GM21447 (cell line): ENCODE measurements around the gene DUSP5.
"Not testable (repeated sequence)": the region's sequence is repeated elsewhere in the genome, so short reads cannot be mapped to it uniquely, and the experiment has no call there.

Experiments used
- ATAC-seq: cut with Tn5 transposase; IDR thresholded peaks from one replicate; pipeline ENCODE4 v1.9.1; 2021; ENCODE audit not compliant: unreplicated experiment

DUSP5 gene, protein sequence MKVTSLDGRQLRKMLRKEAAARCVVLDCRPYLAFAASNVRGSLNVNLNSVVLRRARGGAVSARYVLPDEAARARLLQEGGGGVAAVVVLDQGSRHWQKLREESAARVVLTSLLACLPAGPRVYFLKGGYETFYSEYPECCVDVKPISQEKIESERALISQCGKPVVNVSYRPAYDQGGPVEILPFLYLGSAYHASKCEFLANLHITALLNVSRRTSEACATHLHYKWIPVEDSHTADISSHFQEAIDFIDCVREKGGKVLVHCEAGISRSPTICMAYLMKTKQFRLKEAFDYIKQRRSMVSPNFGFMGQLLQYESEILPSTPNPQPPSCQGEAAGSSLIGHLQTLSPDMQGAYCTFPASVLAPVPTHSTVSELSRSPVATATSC

DNA sequence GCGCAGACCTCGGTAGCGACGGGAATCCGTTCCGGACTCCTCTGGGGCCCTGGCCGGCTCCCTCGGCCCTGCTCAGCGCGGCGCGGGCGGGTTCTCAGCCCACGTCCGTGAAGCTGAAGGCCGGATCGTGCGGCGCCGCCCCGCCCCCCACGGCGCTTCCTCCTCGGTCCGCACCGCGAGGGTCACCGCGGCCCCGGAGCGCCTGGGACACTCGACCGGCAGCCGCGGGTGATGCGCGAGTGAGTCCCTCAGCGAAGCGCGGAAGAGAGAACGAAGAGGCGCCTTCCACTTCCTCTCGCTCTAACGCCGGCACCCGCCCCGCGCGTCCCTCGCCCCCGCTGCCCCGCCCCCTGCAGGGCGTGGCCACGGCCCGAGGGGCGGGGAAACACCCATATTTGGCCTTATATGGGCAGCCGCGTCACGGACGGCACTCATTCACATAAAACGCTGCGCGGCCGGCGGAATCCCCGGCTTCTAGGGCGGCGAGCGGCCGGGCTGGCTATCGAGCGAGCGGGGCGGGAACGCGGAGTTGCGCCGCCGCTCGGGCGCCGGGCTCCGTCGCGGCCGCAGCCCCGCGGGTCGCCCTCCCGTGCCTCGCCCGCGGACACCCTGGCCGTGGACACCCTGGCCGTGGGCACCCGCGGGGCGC lies at the start of gene DUSP5:
TSS of gene DUSP5 (plus strand) at position 470 of the 649 bp plus-strand sequence. CDS start 215 bp downstream, outside the sequence.
- ATAC-seq: peak; percentile 49

DNA sequence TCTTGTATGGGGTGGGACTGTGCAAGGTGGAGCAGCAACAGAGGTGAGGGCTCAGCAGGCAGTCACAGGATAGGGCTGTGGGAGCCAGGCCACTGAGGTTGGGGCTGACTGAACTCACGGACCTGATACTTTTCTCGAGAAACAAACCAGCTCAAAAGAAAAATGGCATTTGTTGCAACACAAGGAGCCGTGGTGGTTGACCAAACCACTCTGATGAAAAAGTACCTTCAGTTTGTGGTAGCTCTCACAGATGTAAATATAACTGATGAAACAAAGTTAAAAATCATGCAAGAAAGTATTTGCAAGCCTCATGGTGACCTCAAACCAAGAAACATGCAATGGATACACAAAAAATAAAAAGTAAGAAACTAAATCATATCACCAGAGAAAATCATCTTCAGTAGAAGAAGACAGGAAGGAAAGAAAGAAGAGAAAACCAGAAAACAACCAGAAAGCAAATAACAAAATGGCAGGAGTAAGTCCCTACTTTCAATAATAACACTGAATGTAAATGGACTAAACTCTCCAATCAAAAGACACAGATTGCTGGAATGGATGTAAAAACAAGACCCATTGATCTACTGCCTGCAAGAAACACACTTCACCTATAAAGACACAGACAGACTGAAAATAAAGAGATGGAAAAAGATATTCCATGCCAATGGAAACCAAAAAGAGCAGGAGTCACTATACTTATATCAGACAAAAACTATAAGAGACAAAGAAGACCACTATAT lies 48.9 kb upstream of the DUSP5 start:
- ATAC-seq: no peak

DNA sequence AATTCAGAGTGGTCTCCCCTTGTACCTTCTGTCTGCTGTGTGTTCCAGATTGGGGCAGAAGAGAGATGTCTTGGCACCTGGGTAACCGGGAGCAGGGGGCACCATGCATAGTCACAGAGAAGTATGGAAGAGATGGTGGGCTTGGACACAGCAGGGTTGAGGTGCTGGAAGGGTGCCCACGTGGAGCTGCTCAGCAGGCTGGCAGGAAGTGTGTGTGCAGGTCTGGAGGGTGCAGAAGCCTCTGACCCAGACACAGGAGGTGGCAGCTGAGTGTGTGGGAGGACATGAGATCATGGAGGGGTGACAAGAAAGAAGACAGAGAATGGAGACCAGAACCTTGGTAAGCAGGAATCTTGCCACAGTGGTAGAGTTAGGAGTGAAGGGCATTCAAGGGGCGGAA lies 42.3 kb upstream of the DUSP5 start:
- peak; percentile 37 for ATAC-seq

DNA sequence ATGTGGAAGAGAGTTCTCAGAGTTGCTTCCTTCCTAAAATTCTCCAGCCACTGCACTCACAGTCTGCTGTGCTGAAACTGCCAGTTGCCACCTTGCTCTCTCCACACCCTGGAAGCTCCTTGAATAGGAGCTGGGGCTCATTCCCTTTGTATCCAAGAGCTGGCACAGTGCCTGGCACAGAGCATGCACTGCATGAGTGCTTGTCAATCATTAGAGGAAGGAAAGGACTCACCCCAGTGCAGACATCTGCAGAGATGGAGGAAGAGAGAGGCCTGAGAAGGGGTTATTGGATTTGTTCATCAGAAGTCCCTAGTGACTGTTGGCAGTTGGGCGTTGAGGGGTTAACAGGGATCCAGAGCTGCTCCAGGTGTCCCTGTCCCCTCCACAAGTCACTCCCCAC lies 41.7 kb upstream of the DUSP5 start:
- ATAC-seq: no peak

DNA sequence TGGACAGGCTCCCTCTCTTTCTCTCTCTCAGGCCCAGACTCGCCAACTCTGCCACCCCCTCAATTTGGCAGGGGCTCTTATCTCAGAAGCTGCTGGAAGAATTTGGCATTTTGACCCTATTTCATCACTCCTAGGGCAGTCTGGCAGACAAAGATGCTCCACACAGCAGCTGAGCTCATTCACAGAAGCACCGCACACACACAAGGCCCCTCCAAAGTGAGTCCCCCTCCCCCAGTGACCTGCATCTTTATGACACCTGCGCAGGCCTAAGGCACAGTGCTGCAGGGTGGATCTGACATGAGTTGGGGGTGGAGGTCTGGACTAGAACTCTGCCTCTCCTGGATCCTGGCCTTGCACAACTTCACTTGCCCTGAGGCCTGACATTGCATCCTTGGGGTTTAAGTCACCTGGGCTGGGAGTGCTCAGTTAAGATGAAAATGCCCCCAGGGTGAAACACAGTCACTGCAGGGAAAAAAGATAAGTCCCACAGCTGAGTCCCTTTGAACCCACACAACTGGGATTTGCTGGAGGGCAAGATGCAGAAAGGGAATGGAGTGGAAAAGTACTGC lies 41.1 kb upstream of the DUSP5 start:
- ATAC-seq: no peak

DNA sequence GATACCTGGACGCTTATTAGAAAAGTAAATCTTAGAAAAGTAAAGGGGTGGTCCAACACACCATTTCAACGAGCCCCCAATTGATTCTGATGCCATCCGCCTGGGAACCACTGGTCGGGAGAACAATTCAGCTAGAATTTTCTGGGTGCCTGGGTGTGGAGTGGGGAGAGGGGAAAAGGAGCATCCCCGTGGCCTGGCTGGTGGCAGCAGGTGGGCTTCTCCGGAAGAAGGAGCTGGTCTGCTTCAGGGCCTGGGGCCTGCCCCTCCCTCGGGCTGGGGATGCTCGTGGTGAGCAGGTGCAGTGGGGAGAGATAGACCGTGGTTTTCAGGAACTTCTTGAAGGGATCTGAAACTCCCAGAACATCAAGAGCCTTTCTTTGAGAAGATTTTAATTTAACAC lies 39.9 kb upstream of the DUSP5 start:
- peak; percentile 31 for ATAC-seq

DNA sequence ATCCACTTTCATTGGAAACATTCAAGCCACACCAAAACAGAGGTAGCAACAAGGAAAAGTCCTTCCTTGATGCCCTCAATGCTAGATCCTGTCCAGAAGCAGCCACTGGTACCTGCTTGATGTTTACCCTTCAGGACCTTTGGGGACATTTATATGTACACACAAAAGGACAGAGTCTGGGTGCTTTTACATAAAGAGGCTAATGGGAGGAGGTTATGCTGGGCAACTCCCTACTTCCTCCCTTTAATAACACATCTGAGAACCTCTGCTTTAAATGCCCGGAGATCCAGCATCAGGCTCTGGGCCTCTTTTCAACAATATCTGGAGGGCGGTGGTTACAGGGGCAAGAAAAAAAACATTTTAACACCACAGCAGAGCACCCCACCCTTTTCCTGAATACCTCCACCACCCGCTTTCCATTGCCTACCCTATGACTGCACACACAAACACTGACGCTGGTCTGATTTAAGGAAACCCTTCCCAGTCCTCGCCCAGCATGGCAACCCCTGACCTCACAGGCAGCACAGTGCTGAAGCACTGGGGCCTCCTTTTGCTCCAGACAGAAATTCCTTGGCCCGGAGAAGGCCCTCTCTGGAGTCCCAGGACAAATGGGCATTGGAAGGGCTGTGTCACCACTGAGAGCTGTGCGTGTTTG lies 39.3 kb upstream of the DUSP5 start:
- peak; percentile 33 for ATAC-seq

DNA sequence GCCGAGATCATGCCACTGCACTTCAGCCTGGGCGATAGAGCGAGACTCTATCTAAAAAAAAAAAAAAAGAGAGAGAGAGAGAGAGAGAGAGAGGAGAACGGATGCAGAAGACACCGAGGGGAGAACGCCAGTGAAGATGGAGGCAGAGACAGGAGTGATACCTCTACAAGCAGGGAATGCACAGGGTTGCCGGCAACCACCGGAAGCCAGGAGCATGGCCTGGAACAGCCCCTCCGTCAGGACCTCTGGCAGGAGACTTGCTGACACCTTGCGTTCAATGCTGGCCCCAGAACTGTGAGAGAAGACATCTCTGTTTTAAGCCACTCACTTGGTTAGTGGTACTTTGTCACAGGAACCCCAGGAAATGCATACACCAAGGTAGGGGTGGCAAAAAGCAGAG lies 38.1 kb upstream of the DUSP5 start:
- ATAC-seq: no peak

DNA sequence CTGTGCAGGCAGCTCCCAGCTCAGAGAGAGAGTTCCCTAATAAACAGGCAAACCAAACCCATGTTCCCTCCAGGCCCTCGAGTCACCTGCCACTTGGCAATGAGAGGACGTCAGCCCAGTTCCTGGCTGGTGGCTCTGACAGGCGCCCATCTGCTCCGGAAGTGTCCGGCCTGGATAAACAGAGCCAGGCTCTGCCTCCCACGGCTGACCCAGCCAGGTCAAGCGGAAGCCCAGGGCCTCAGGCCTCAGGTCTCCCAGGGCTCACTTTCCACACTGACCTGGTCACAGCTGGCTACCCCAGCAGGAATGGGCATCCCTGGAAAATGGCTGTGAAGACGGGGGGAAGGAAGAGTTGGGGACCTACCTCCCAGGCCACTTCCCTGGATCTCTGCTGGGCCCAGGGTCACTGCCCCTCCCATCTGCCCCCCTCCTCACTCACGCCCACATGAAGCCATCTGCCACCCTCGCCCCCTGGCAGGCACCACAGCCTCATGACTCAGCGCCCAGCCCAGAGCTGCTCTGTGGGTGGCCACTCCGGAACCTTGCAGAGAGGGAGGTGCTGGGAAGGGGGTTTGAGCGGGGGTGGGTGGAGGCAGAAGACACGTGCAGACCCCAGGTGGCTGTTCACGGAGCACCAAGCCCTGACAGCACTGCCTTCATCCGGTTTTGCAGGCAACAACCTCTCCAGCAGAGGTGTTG lies 37.4 kb upstream of the DUSP5 start:
- no peak for ATAC-seq

DNA sequence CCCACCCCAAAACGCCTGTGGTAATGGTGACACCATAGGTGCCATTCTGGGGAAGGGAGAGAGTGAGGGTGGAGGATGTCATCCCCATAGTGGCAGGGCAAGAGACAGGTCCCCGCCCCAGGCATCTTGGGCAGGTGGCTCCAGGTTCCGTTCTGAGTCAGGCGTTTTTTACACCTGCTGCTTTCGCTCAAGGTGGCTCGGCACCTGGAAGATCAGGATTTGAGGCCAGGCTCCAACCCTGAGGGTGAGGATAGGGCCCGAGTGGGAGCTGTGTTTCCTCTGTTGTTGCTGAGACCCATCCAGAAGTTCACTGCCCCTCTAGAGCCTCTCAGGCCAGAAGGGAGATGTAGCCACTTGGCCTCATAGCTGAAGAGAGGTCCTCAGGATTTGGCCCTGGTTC lies 36.6 kb upstream of the DUSP5 start:
- no peak for ATAC-seq

DNA sequence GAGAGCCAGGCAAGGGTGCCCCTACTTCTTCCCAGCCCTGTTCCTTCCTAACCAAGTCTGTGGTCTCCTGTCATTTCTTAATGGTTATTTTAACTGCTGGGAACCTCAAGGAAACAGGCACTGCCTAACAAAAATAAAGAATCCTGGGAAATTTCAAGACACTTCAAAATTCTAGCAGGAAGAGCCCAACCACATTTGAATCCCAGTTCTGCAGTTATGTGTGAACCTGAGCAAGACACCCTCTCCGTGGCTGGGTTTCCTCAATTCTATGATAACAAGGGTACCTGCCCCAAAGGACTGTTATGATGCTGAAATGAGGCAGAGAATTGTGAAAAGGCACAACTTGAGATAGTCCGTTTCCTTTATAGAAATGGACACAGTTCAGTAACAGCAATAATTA lies 36.2 kb upstream of the DUSP5 start:
- no peak for ATAC-seq

DNA sequence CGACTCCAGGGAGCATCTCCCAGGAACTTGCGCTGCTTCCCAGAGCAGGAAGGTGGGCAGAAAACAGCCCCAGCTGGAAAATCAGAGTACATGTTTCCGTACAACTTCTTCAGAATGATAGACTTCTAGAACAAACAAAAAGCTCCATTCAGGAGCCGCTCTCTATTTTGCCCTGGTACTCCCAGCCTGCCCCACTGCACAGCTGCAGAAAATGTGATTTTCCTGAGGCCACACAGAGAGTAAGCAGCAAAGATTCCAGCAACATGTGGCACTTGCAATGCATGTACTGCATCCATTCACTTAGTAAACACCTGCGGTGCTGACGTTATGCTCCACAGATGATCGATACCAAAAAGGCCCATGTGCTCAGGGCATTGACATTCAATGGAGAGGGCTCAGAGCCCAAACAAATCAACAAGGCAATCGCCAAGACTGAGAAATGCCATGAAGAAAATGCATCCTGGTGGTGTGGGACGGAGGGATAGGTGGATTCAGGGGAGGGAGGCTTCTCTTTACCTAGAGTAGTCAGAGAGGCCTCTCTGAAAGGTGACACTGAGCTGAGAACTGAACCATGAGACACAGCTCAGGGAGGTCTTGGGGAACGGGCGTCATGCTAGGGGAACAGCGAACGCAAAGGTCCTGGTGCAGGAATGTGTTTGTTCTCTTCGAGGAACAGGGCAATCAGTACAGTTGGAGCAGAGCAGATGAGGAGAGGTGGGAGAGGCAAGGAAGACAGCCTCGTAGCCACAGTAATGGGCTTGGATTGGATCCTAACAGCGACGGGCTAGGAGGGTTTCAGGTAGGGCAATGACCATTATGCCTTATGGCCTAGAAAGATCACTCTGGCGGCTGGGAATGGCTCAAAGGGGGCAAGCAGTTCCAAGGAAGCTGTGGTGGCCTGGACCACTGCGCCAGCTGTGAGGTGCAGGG lies 35.3 kb upstream of the DUSP5 start:
- ATAC-seq: no peak

DNA sequence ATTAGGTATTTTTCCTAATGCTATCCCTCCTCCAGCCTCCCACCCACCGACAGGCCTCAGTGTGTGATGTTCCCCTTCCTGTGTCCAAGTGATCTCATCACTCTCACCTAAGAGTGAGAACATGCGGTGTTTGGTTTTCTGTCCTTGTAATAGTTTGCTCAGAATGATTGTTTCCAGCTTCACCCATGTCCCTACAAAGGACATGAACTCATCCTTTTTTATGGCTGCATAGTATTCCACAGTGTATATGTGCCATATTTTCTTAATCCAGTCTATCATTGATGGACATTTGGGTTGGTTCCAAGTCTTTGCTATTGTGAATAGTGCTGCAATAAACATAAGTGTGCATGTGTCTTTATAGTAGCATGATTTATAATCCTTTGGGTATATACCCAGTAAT lies 29.4 kb upstream of the DUSP5 start:
- ATAC-seq: not testable (repeated sequence)

DNA sequence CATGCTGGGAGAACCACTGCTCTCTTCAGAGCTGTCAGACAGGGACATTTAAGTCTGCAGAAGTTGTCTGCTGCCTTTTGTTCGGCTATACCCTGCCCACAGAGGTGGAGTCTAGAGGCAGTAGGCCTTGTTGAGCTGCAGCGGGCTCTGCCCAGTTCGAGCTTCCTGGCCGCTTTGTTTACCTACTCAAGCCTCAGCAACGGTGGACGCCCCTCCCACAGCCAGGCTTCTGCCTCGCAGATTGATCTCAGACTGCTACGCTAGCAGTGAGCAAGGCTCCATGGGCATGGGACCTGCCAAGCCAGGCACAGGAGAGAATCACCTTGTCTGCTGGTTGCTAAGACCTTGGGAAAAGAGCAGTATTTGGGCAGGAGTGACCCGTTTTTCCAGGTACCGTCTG lies 27.2 kb upstream of the DUSP5 start:
- ATAC-seq: not testable (repeated sequence)

DNA sequence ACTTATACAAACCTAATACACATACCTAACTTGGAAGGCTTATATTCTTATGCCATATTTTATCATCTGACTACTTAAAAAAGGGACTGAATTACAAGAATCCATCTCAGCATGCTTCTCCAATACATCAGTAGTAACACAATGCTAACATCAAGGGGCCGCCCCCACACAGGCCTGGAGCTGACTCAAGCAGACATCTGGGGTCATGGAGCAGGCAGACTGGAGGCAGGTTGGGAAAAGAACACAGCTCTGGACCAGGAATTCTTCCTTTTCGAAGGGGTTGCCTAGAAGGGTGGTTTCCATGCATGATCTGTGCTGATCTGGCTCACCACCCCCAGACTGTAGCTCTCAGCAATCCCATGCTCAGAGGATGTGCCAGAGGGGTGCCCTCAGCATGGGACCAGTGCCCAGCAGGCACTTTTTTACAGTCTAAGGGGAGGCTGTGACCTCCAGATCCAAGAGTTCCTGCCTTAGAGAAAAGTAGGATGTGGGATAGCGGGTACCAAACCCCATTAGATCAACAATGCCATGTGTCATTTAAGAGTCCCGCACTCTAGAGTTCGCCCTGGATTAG lies 26.1 kb upstream of the DUSP5 start:
- ATAC-seq: no peak

DNA sequence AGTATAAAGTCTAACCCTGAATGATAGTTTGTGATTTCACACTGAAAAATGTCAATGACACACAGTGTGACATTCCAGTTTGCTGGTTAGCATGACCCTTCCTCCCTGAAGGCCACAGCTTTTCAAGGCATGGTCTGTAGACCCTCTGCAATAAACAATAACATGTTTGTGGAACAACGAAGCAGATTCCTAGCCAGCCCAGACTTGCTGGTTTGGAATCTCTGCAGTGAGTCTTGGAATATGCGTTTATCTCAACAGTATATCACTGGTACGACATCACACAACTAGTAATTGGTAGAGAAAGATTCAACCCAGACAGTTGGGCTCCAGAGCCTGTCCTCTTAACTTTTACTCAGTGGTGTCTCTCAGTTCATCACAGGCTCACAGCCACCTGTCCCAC lies 23.7 kb upstream of the DUSP5 start:
- ATAC-seq: no peak

DNA sequence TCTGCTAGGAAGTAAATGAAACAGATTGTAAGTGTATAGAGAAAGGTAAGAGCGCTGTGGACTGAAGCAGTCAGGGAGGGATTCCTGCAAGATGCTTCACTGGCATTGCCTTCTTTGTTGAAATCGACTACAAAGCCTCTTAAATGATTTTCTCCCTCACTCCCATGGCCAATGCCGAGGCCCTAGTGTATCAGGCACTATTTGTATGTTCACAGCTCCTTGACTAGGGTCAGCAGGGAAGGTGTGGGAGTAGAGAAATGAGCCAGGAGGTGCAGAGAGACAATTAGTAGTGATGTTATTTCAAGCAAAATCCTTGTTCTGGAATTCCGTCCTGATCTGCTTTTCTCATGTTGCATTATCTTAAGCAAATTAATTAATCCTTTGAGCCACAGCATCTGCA lies 22.9 kb upstream of the DUSP5 start:
- ATAC-seq: no peak

DNA sequence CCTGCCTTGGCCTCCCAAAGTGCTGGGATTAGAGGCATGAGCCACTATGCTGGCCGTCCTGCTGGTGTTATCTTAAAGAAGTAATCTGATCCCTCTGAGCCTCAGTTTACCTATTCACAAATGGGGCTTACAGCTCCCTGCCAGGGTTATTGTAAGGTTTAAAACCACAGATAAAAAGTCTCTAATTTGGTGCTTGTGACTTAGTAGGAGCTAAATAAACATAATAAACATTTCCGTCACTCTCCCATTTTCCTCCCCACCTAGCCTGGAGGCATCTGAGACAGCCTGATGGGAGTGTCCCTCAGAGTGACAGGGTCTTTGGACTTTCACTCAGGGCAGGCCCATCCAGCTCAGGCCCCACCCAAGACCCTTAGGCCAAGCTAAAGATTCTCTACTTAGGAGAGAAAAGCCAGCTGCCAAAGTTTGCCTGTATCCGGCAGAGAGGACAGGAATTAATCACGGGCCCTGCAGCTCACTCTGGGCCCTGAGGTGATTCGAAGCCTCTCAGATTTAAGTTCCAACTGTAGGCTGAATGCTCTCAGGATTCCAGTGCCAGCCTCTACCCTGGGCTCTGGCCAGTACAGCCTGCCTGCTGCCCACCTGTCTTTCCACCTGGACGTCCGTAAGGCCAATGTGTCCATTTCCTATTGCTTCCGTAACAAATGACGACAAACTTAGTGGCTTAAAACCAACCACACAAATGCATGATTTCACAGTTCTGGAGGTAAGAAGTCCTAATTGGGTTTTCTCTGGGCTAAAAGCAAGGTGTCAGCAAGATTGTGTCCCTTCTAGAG lies 21.8 kb upstream of the DUSP5 start:
- ATAC-seq: no peak
